ENCODE measurements around the gene SMIM12.

The SMIM12 gene

DNA sequence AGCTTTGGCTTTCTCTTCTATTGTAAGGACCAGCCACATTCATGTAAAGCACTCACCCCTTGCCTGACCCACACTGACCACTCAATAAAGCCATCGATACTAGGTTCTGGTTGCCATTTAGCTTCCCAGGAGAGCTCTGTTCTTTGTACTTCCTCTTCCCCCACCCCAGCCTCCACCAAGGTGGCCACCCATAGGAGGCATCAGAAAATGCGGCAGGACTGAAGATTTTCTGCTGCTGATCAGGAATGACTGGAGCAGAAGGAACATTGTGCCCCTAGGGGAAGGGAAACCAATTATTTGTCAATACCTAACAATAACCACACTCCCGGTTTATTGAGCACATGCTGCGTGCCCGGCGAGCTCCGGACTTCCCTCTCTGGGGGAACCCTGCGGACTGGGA, 5.2 kb upstream of the SMIM12 start:
- no peak for TF ChIP-seq EZH2 (IDR thresholded peaks at IDR 0.05; ENCODE audit: borderline replicate concordance, low read depth, low read length, severe bottlenecking)
- TF ChIP-seq, protein P1, sequence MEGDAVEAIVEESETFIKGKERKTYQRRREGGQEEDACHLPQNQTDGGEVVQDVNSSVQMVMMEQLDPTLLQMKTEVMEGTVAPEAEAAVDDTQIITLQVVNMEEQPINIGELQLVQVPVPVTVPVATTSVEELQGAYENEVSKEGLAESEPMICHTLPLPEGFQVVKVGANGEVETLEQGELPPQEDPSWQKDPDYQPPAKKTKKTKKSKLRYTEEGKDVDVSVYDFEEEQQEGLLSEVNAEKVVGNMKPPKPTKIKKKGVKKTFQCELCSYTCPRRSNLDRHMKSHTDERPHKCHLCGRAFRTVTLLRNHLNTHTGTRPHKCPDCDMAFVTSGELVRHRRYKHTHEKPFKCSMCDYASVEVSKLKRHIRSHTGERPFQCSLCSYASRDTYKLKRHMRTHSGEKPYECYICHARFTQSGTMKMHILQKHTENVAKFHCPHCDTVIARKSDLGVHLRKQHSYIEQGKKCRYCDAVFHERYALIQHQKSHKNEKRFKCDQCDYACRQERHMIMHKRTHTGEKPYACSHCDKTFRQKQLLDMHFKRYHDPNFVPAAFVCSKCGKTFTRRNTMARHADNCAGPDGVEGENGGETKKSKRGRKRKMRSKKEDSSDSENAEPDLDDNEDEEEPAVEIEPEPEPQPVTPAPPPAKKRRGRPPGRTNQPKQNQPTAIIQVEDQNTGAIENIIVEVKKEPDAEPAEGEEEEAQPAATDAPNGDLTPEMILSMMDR (IDR thresholded peaks at IDR 0.05; ENCODE audit: borderline replicate concordance, extremely low read depth, low read length, poor library complexity, severe bottlenecking), result no peak
- peaks cover 5% of the 10 kb centered on the region for H3K27me3 ChIP-seq (ENCODE audit: insufficient read depth, low read length, poor library complexity)
- peaks cover 7% of the 10 kb centered on the region for H3K79me2 ChIP-seq (ENCODE audit: insufficient read depth, low read length)
- H3K36me3 ChIP-seq (ENCODE audit: insufficient read depth, low read length), result no peaks in the 10 kb centered on the region
- H4K20me1 ChIP-seq (ENCODE audit: insufficient read depth, low read length), result no peaks in the 10 kb centered on the region
- no peak overlapping the region for H3K27ac ChIP-seq (ENCODE audit: low read length)
- no peak for ATAC-seq (ENCODE audit: insufficient read depth, low read depth)
- H3K4me3 ChIP-seq (ENCODE audit: low read depth in 1 of 2, low read length in 2 of 2), result no peak overlapping the region
- no peaks in the 10 kb centered on the region for H3K9me3 ChIP-seq (ENCODE audit: insufficient read depth, low read length, severe bottlenecking)
- no peak overlapping the region for H3K4me2 ChIP-seq (ENCODE audit: insufficient read depth, low read length)
- H3K9ac ChIP-seq (ENCODE audit: low read depth, low read length), result no peak overlapping the region
- H2AFZ ChIP-seq (ENCODE audit: low read depth, low read length), result no peak overlapping the region
- no peak for DNase-seq
- H3K4me1 ChIP-seq (ENCODE audit: insufficient read depth, low read length), result peaks cover 17% of the 10 kb centered on the region

DNA sequence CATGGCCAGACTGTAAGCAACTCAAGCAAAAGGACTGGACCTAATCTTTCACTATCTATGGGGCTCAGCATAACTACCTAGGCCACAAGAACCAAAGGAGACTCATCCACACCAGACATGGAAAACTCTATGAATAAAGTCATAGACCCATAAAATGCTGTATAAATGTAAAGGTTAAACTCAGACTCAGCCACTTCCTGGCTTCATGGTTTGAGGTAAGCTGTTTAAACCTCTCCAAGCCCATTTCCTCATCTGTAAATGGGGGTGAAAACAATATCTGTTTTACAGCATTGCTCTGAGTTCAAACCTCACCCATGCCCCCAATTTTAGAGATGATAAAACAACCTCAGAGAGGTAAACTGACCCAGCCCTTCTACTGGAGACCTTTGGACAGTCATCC, 4.0 kb upstream of the SMIM12 start:
- Histone ChIP-seq H3K27ac (ENCODE audit: low read length) (no peak overlapping the region), H3K36me3 (ENCODE audit: insufficient read depth, low read length) (peaks cover 5% of the 10 kb centered on the region; the same call in 1 of the 2 replicates), H3K4me2 (ENCODE audit: insufficient read depth, low read length) (no peak overlapping the region), H3K4me3 (ENCODE audit: low read depth in 1 of 2, low read length in 2 of 2) (no peak overlapping the region), H3K9ac (ENCODE audit: low read depth, low read length) (no peak overlapping the region), H4K20me1 (ENCODE audit: insufficient read depth, low read length) (no peaks in the 10 kb centered on the region), H3K79me2 (ENCODE audit: insufficient read depth, low read length) (peaks cover 19% of the 10 kb centered on the region), H2AFZ (ENCODE audit: low read depth, low read length) (no peak overlapping the region), H3K4me1 (ENCODE audit: insufficient read depth, low read length) (peaks cover 22% of the 10 kb centered on the region), H3K9me3 (ENCODE audit: insufficient read depth, low read length, severe bottlenecking) (no peaks in the 10 kb centered on the region), H3K27me3 (ENCODE audit: insufficient read depth, low read length, poor library complexity) (peaks cover 5% of the 10 kb centered on the region)
- TF ChIP-seq EZH2 (IDR thresholded peaks at IDR 0.05; ENCODE audit: borderline replicate concordance, low read depth, low read length, severe bottlenecking), result no peak
- TF ChIP-seq, protein P1 (IDR thresholded peaks at IDR 0.05; ENCODE audit: borderline replicate concordance, extremely low read depth, low read length, poor library complexity, severe bottlenecking), result no peak
- DNase-seq (no peak), ATAC-seq (ENCODE audit: insufficient read depth, low read depth) (no peak)

DNA sequence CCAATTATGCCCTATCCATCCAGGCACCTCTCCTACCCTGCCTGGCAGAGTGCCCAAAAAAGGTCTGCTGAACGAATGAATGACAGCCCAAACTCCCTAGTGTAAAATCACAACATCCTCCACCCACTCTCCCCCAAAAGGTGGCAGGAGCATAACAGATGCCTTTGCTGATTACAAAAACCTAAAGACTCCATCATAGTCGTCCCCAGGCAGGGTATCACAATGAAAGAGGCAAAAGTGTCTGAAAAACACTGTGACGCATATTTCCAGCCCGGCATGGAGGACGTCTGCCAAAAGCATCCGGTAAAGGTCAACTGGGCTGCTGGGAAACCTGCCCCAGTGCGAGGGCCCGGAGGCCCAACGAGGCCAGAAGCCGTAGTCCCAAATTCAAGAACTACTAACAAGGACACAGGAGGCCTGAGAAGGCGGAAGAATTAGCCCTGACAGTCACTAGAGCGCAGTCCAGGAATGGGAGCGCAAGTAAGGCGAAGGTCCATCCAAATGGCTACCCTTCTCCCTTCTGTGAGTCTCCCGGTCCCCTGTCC, 576 bp downstream of the SMIM12 start:
- Histone ChIP-seq H3K79me2 (ENCODE audit: insufficient read depth, low read length) (peaks cover 42% of the 10 kb centered on the region), H3K36me3 (ENCODE audit: insufficient read depth, low read length) (peaks cover 30% of the 10 kb centered on the region), H3K4me2 (ENCODE audit: insufficient read depth, low read length) (peak overlapping the region; percentile 90), H2AFZ (ENCODE audit: low read depth, low read length) (peak overlapping the region; percentile 91), H3K4me1 (ENCODE audit: insufficient read depth, low read length) (peaks cover 26% of the 10 kb centered on the region), H4K20me1 (ENCODE audit: insufficient read depth, low read length) (peaks cover 12% of the 10 kb centered on the region; the same call in 1 of the 2 replicates), H3K27me3 (ENCODE audit: insufficient read depth, low read length, poor library complexity) (no peaks in the 10 kb centered on the region), H3K9ac (ENCODE audit: low read depth, low read length) (peak overlapping the region; percentile 86), H3K27ac (ENCODE audit: low read length) (peak overlapping the region; percentile 78), H3K9me3 (ENCODE audit: insufficient read depth, low read length, severe bottlenecking) (no peaks in the 10 kb centered on the region), H3K4me3 (ENCODE audit: low read depth in 1 of 2, low read length in 2 of 2) (peak overlapping the region; percentile 79 to 93)
- TF ChIP-seq, protein P1 (IDR thresholded peaks at IDR 0.05; ENCODE audit: borderline replicate concordance, extremely low read depth, low read length, poor library complexity, severe bottlenecking), result no peak
- no peak for TF ChIP-seq EZH2 (IDR thresholded peaks at IDR 0.05; ENCODE audit: borderline replicate concordance, low read depth, low read length, severe bottlenecking)
- ATAC-seq (ENCODE audit: insufficient read depth, low read depth), result 0 out of 3 replicates have a peak, but pooled peaks have one; percentile 6
- peak; percentile 8 for DNase-seq

Data from DND-41 (cell line).